Activated T-cell treated with anti-CD3 and anti-CD28 coated beads, Interleukin-2, amount 50 U/mL, for 72 hours (primary cell): Measurements from ENCODE around the gene PLS3. TPM values are rescaled to one million over a fixed set of nuclear protein-coding genes. Genes with fewer than 3 reads are reported as not detected.

Experiments used
- ATAC-seq, 2 donors: fragments of 150-1000 bp; cut with Tn5 transposase; replicated peaks in 1 of 2; 2 replicates each; pipeline ENCODE4 v1.10.0; 2021; ENCODE audit warnings: moderate library complexity in 2 of 2, mild to moderate bottlenecking in 1 of 2
- DNase-seq, 2 donors: peaks; one replicate each; pipeline ENCODE4 v3.0.0; 2021 to 2022; ENCODE audit warnings: mixed read lengths in 1 of 2
- H3K27ac Mint-ChIP-seq: one replicate; pipeline ENCODE4 v1.8.0; 2022; ENCODE audit warnings: mild to moderate bottlenecking, moderate library complexity, mixed read lengths
- H3K27me3 Mint-ChIP-seq: one replicate; pipeline ENCODE4 v1.8.0; 2022; ENCODE audit warnings: low read depth, mixed read lengths
- H3K36me3 Mint-ChIP-seq, 2 donors: one replicate each; pipeline ENCODE4 v1.8.0; 2022; ENCODE audit warnings: mixed read lengths in 2 of 2, mild to moderate bottlenecking in 1 of 2; ENCODE audit not compliant: insufficient read depth in 2 of 2
- H3K4me1 Mint-ChIP-seq: one replicate; pipeline ENCODE4 v1.8.0; 2022; ENCODE audit warnings: low read depth, mixed read lengths
- H3K4me3 Mint-ChIP-seq, 2 donors: one replicate each; pipeline ENCODE4 v1.8.0; 2022; ENCODE audit warnings: mild to moderate bottlenecking in 2 of 2, mixed read lengths in 2 of 2, moderate library complexity in 2 of 2
- H3K9me3 Mint-ChIP-seq, 2 donors: one replicate each; pipeline ENCODE4 v1.8.0; 2022; ENCODE audit warnings: mixed read lengths in 2 of 2
- total RNA-seq, 2 donors: library from RNA; stranded (reverse); gene quantifications; one replicate each; pipeline ENCODE4 v1.2.3, GENCODE V29; 2022

Gene PLS3
- total RNA-seq, 2 donors from 2014 or later = 0.99 to 1.3 TPM

DNA sequence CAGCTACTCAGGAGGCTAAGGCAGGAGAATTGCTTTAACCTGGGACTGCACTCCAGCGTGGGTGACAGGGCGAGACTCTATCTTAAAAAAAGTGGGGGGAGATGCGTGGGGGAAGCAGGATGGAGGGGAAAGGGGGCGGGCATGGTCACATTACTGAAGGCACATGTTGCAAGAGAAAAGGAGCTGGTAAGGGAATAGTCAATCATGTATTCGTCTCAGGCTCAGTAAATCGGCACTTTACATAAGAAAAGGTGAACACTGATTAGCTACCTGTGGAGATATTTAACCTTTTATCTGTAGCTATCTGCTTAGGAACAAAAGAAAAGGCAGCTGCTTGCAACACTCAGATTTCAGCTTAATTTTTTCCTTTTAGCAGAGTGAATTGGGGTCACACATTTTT, 132.5 kb downstream of the PLS3 start:
- Mint-ChIP-seq H3K9me3 (no peaks in the 10 kb centered on the region), H3K27me3 (peaks cover 43% of the 10 kb centered on the region), H3K4me3 (no peak overlapping the region), H3K4me1 (no peaks in the 10 kb centered on the region), H3K27ac (no peak overlapping the region), H3K36me3 (no peaks in the 10 kb centered on the region)
- DNase-seq (no peak), ATAC-seq (no peak)

GRCh38 chrX:115694028-115694427, 133.1 kb downstream of the PLS3 start:
- Mint-ChIP-seq H3K9me3 (no peaks in the 10 kb centered on the region), H3K4me1 (no peaks in the 10 kb centered on the region), H3K36me3 (no peaks in the 10 kb centered on the region), H3K27me3 (peaks cover 43% of the 10 kb centered on the region), H3K27ac (no peak overlapping the region), H3K4me3 (no peak overlapping the region)
- DNase-seq (no peak), ATAC-seq (no peak)

DNA sequence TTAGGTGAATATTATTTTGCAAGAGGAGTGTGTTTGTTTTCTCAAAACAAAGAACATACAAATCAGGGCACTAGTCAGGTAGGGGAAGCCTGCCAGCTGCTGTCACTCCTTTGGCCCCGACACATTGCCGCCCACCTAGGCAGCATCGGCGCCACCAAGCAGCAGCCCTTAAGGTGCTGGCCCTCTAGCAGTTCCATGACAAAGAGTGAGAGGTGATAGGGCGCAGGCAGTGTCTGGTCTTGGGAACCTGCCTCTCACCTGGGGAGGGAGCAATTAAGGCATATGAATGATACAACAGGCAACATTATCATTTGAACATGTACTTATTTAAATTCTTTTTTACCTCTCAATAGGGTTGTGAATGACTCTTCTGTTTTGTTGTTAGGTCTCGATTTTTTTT, 135.1 kb downstream of the PLS3 start:
- Mint-ChIP-seq H3K36me3 (no peaks in the 10 kb centered on the region), H3K4me1 (no peaks in the 10 kb centered on the region), H3K27me3 (peaks cover 34% of the 10 kb centered on the region), H3K9me3 (no peaks in the 10 kb centered on the region), H3K27ac (no peak overlapping the region), H3K4me3 (no peak overlapping the region)
- no peak for DNase-seq
- no peak for ATAC-seq

GRCh38 chrX:115696939-115697338, 136.0 kb downstream of the PLS3 start:
- no peaks in the 10 kb centered on the region for H3K9me3 Mint-ChIP-seq

DNA sequence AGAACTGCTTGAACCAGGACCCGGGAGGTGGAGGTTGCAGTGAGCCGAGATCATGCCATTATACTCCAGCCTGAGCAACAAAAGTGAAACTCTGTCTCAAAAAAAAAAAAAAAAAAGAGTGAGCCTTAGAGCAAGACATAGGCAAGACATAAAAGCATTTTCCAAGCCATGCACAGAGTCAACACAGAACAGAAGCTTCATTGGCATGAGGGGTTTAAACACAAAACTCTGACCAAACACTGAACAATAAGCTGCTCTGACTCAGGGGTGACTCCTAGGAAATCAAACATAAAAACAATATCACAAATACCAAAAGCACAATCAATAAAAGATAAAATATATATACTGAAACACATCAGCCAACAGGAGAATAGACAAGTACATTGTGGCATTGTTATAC, 136.8 kb downstream of the PLS3 start:
- Mint-ChIP-seq H3K27me3 (peaks cover 31% of the 10 kb centered on the region), H3K4me1 (no peaks in the 10 kb centered on the region), H3K36me3 (no peaks in the 10 kb centered on the region), H3K4me3 (no peak overlapping the region), H3K27ac (no peak overlapping the region), H3K9me3 (no peaks in the 10 kb centered on the region)
- ATAC-seq (no peak), DNase-seq (no peak)

More at GRCh38 chrX:115696939-115697338, 136.0 kb downstream of the PLS3 start:
- Mint-ChIP-seq H3K27ac (no peak overlapping the region), H3K36me3 (no peaks in the 10 kb centered on the region), H3K4me1 (no peaks in the 10 kb centered on the region), H3K27me3 (peaks cover 33% of the 10 kb centered on the region), H3K4me3 (no peak overlapping the region)
- DNase-seq (no peak), ATAC-seq (no peak)
